Stimulated activated CD8-positive, alpha-beta memory T cell treated with anti-CD3 and anti-CD28 coated beads, Interleukin-15, amount 100 ng/mL, for 24 hours (primary cell): ENCODE measurements around the gene MRTFB.
"Not testable (repeated sequence)": the region's sequence is repeated elsewhere in the genome, so short reads cannot be mapped to it uniquely, and the experiment has no call there.

Source experiments
- DNase-seq: peaks from one replicate; pipeline ENCODE4 v3.0.0-alpha.2; 2020; ENCODE audit warnings: low read depth

MRTFB gene

DNA sequence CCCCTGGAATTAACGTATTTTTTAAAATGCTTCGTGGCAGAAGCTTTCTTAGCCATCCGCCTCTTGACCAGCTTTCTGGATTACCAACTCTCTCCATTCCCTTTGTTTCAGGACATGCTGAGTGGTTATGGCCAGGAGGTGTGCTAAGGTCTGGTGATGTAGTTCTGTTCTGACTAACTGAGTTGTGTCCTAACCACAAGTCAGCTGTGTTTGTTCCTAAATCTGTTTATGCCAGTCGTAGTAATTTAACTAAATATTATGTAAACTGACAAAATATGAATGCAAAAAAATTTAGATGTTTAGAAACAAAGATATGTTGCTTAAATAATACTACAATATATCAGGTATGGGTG lies 61.6 kb downstream of the MRTFB start:
- DNase-seq: no peak

- DNase-seq: no peak
Observed at GRCh38 chr16:14133907-14134306, 62.8 kb downstream of the MRTFB start.

DNA sequence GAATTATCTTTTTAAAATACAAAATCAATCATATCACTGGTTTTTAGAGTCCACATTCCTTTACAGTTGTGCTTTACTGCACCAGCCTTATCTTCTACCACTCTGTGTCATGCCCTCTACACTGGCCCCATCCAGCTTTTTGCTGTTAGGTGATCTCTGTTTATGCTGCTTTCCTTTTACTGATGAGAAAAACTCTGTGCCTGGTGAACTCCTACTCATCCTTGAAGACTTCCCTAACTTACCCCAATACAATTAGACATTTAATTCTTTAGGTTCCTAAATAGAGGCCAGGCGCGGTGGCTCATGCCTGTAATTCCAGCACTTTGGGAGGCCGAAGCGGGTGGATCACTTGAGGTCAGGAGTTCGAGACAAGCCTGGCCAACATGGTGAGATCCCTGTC lies 64.6 kb downstream of the MRTFB start:
- no peak for DNase-seq

- DNase-seq: no peak
Observed at GRCh38 chr16:14139872-14140271, 68.8 kb downstream of the MRTFB start.

- no peak for DNase-seq
Observed at GRCh38 chr16:14140923-14141322, 69.8 kb downstream of the MRTFB start.

GRCh38 chr16:14146445-14146844 lies 75.3 kb downstream of the MRTFB start:
- DNase-seq: no peak

DNA sequence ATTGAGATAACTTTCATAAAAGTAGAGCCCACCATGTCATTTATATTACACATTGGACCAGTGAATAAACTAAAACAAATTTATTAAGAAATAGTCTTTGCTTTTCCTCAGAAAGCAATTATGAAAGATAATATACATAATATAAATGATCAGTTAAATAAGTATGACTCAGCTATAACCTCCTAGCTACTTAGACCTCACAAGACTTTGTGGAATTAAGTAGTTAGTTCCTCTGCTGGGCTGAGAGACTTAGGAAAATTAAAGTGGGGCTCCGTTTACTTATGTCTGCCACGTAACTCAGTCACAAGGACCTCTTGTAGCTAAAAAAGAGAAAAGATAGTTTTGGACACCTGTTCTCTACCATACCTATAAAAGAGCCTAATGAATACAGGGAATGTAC lies 76.9 kb downstream of the MRTFB start:
- no peak for DNase-seq

DNA sequence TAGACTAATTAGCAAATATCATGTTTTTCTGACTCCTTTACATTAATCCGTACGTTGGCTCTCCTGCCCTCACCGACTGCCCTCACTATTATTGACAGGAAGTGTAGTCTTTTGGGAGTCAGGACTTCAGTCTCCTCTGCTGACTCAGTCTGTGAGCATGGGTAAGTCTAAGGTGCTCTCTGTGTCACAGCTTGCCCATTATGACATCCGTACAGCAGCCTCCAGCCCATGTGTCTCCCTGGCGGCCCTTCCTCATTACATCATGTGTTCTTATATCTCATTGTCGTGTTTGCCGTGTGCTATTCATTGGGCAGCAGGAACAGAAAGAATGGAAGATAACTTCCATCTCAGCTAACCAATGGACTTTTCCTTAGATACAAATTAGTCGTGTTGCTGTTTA lies 77.5 kb downstream of the MRTFB start:
- DNase-seq: no peak

GRCh38 chr16:14150796-14151195 lies 79.7 kb downstream of the MRTFB start:
- DNase-seq: no peak

GRCh38 chr16:14151256-14152030 lies 80.3 kb downstream of the MRTFB start:
- no peak for DNase-seq

DNA sequence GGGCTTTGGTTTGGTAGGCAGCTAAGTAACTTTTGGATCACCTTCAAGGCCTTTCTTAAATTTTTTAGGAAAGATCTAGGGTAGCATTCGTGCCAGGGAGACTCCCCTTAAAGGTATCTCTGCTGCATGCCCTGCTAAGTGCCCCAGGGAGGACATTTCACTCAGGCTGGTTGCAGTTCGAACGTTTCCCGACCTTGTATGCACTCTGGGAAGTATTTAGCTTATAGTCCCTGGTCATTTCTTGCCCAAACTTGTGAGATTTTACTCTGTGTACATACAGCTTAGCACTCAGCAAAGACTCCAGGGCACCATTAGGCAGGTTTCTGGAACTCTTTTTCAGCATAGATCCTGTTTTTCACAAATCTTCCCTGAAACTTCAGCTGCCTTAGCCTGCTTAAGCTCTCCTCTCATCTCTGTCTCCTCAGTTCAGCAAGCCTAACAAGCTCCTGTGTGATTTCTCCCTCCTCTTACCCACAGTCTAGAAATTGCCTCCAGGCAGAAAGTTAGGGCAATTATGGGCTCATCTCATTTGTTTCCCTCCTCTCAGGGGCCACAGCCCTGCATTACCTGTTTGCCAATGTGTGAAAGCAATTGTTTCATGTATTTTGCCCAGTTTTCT lies 84.6 kb downstream of the MRTFB start:
- DNase-seq: no peak

- DNase-seq: no peak
Observed at GRCh38 chr16:14164916-14165662, 94.0 kb downstream of the MRTFB start.

- no peak for DNase-seq
Observed at GRCh38 chr16:14168146-14168545, 97.0 kb downstream of the MRTFB start.

DNA sequence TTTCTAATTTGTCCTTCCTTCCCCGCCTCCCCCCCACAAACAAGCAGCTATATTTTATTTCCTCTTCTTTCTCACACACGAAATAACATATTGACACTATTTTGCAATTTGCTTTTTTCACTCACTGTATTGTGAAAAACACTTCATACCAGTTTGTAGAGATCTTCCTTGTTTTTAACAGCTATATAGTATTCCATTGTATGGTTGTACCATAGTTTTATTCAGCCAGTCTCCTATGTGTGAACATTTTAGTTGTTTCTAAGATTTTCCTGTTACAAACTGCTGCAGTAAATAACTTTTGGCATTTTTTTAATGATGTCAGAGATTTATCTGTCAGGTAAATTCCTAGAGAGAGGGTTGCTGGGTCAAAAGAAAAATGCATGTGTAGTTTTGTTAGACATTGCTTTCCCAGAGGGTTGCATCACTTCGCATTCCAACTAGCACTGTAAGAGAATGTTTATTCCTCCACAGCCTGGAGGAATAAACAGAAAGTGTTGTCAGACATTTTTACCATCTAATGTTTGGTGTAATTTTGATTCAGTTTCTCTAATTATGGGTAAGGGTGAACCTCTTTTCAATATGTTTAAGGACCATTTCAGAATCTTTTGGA lies 101.2 kb downstream of the MRTFB start:
- no peak for DNase-seq

- DNase-seq: no peak
Observed at GRCh38 chr16:14175086-14175485, 104.0 kb downstream of the MRTFB start.

GRCh38 chr16:14177704-14178103 lies 106.6 kb downstream of the MRTFB start:
- no peak for DNase-seq

DNA sequence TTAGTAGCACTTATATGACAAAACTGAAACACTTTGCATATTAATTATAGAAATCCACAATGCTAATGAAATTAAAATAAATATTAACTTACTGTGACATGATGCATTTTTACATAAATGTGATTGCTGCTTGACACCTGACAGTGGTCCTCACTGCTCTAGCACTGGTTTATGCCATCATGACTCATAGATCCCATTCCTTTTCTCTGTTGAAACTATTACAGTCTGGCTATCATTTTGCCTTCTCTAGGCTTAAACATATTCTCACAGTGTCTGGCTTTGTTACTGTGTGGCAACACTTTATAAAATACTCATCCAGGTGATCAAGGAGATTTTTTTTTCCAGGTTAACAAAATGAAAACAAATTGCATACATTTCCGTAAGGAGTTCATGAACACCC lies 108.0 kb downstream of the MRTFB start:
- DNase-seq: no peak

DNA sequence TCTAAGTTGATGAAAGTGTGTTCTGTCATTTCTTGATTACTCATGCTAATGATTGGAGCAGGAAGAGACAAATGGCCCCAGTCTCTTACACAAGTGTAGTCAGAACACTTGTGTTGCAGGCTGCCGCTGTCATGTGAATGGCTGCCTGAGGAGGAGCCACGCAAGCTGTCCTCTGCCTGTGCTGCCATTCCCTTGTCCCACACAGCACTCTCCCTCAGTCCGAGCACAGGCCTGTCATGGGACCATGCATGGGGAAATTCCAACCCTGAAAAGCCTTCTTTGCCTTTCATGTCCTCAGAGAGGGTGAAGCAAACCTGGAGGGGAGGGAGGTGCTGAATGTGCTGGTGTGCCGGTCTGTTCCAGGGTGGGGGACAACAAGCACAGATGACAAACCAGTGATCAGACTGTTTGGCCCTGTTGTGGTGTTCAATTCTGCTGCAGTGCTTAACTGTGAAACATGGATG lies 109.4 kb downstream of the MRTFB start:
- no peak for DNase-seq

DNA sequence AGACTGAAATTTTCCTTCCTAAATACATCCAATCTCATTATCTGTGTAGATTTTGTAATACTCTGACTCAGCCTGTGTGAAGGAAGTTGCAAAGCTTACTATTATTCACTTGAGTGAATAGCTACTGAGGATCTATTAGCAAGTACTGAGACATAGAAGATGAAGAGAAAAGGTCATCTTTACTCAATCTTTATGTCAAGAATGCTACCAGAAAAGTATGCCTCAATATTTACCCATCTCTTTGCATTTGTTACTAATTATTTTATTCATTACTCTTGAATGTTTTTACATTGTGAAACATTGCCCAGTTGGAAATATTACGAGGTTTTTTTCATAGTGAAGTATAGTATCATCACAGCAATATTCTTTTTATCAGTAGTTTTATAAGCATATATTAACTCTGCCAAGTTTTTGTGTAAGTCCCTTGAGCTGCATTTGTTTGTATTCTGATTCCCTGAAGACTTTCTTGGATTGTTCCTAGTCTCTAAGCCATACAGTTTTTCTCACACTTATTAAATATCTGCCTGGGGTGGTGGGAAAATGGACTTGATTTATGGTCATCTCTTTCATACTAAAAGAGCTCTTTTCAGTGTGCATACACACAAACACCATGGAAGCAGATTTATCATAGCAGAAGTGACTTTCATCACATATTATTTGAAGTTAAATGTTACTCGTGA lies 110.4 kb downstream of the MRTFB start:
- DNase-seq: no peak

- no peak for DNase-seq
Observed at GRCh38 chr16:14182999-14183398, 111.9 kb downstream of the MRTFB start.

- not testable (repeated sequence) for DNase-seq
Observed at GRCh38 chr16:14183962-14184361, 112.8 kb downstream of the MRTFB start.
